ENCODE measurements around the gene MAGIX. TPM values are rescaled to one million over a fixed set of nuclear protein-coding genes. Genes with fewer than 3 reads are reported as not detected.
"Not testable (repeated sequence)": the region's sequence is repeated elsewhere in the genome, so short reads cannot be mapped to it uniquely, and the experiment has no call there.

Gene MAGIX
- total RNA-seq, 2 experiments from 2014 or later: 0.49 to 1.3 TPM

DNA sequence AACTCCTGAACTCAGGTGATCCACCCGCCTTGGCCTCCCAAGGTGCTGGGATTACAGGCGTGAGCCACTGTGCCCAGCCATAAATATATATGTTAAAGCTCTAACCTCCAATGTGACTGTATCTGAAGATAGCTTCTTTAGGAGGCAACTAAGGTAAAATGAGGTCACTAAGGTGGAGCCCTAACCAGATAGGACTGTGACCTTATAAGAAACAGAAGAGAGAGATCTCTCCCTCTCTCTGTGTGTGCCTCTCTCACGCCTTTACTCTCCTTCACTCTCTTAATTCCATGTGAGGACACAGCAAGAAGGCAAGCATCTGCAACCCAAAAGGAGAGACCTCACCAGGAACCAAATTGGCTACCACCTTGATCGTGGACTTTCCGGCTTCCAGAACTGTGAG lies 926 bp upstream of the MAGIX start:
- Mint-ChIP-seq H3K4me3 (no peak overlapping the region), H3K4me1 (peaks cover 17% of the 10 kb centered on the region), H3K27ac (no peak overlapping the region), H3K36me3 (ENCODE audit: low read depth) (no peaks in the 10 kb centered on the region), H3K27me3 (no peaks in the 10 kb centered on the region), H3K9me3 (ENCODE audit: low read depth) (no peaks in the 10 kb centered on the region)
- CTCF ChIA-PET: no interaction called here
- intact Hi-C loops (cut with DNase I, micrococcal nuclease): loop anchor here in 1 of 2 experiments (10.0 kb wide), 1 partner anchor 57 kb away; no protein-coding TSS in a partner anchor
- DNase-seq: no peak
- POLR2A ChIA-PET: no interaction called here
- no peak for ATAC-seq

DNA sequence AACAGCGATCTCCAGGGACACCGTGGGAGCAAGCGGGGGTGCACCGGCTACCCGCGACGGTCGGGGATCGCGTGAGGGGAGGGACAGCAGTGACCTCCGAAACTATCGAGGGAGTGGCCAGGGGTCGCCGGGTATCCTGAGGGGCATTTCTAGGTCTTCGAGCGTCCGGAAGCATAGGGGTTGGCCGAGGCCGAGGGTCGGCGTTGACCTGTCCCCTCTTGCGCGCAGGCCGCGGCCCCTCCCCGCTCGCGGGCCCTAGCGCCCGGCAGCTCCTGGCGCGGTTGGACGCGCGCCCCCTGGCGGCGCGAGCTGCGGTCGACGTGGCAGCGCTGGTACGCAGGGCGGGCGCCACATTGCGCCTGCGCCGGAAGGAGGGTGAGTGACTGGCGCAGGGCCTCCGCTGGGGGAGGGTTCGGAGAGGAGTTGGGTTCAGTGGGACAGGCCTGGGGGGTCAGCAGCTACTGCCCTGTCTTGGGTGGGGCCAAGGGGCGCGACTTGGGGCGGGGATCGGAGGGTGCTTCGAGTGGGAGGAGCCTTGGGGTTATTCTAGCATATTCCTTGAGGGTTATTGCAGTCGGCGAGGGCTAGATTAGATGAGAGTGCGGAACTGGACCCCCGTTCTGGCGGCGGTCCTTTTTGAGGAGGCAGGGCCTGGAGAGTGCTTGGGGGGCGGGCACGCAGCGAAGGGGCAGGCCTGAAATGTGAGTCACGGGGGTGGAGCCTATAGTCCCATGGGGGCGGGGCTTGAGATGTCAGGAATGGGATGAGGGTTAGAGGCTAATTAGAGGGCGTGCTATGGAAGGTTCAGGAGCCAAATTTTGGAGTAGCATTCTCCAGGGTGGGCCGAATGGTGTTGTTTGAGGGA lies 1.2 kb downstream of the MAGIX start:
- H3K9me3 Mint-ChIP-seq (ENCODE audit: low read depth): no peaks in the 10 kb centered on the region
- H3K36me3 Mint-ChIP-seq (ENCODE audit: low read depth): no peaks in the 10 kb centered on the region
- DNase-seq: peak; percentile 88
- intact Hi-C loops (cut with DNase I, micrococcal nuclease): loop anchor here (1.0 to 10.0 kb wide), 4 partner anchors 7 to 62 kb away; partner anchors contain the start of gene GPKOW (in 1 of the 2)
- peaks cover 27% of the 10 kb centered on the region for H3K4me1 Mint-ChIP-seq
- ChIA-PET CTCF (interaction anchor here (2.0 kb wide), 1 partner anchor 29 kb away, joined by 7 read pairs; no protein-coding TSS in a partner anchor), POLR2A (no interaction called here)
- peak overlapping the region; percentile 96 for H3K27ac Mint-ChIP-seq
- H3K4me3 Mint-ChIP-seq: peak overlapping the region; percentile 77
- peak; percentile 60 for ATAC-seq
- H3K27me3 Mint-ChIP-seq: no peaks in the 10 kb centered on the region

DNA sequence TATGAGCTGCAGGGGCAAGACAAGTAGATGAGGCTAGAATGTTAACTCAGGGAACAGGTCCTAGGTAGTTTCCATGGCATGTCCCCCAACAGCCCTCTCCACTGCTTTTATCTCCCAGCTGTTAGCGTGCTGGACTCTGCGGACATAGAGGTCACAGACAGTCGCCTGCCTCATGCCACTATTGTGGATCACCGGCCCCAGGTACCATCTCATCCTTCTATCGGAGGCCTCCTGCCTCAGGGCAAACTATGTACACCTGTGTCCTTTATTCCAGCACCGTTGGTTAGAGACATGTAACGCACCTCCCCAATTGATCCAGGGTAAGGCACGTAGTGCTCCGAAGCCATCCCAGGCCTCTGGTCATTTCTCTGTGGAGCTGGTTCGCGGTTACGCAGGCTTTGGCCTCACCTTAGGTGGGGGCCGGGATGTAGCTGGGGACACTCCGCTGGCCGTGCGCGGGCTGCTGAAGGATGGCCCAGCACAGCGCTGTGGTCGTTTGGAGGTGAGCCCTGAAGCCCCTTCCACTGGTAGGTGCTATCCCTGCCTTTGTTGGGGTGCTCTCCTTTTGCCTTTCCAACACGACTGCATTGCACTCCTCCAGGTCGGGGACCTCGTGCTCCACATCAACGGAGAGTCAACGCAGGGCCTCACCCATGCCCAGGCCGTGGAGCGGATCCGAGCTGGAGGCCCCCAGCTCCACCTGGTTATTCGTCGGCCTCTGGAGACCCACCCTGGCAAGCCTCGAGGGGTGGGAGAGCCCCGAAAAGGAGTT lies 2.2 kb downstream of the MAGIX start:
- Mint-ChIP-seq H3K27me3 (no peaks in the 10 kb centered on the region), H3K27ac (peak overlapping the region; percentile 96), H3K4me1 (peaks cover 32% of the 10 kb centered on the region), H3K9me3 (ENCODE audit: low read depth) (no peaks in the 10 kb centered on the region), H3K4me3 (peak overlapping the region; percentile 77), H3K36me3 (ENCODE audit: low read depth) (no peaks in the 10 kb centered on the region)
- POLR2A ChIA-PET: no interaction called here
- ATAC-seq: no peak
- intact Hi-C loops (cut with DNase I, micrococcal nuclease): loop anchor here (1.0 to 10.0 kb wide), 3 partner anchors 8 to 60 kb away; partner anchors contain the start of gene GPKOW (in 1 of the 2)
- no peak for DNase-seq
- CTCF ChIA-PET: interaction anchor here (0.6 to 2.0 kb wide), 2 partner anchors 28 to 470 kb away, joined by 3 to 7 read pairs; no protein-coding TSS in a partner anchor

DNA sequence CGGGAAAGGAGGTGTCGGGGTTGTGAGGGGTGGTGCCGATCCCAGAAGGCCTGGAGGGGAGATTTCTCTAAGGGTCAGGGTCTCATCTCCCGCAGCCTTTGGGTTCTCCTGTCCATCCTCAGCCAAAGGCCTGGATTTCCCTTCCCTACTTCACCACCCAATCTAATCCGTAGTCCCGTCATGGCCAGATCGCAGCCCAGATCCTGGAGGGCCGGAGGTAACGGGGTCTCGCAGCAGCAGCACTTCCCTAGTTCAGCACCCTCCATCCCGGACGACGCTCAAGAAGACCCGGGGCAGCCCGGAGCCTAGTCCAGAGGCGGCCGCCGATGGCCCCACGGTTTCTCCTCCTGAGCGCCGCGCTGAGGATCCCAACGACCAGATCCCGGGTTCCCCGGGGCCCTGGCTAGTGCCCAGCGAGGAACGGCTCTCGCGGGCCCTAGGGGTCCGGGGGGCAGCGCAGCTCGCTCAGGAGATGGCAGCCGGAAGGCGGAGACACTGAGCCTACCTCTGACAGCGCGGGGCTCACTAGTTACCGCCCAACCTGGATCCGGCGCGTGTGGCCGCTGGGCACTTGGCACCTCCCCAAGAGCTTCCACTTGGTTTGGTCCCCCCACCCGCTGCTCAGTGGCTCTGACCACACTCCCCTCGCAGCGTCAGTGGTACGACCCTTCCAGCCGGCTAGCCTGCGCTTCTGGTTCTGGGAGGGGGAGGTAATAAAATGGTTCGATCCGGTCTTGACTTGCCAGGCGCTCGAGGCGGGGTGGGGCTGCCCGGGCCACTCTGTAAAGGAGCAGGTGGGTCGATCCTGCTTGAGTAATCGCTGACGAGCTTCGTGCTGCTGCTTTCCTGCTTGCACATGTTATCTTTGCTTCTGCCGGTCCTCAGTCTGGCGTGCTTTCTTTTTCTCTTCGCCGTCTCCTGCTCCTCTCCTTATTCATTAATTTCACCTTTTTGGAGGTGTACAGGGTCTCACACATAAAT lies 3.6 kb downstream of the MAGIX start:
- POLR2A ChIA-PET: no interaction called here
- Mint-ChIP-seq H3K4me1 (peaks cover 32% of the 10 kb centered on the region), H3K9me3 (ENCODE audit: low read depth) (no peaks in the 10 kb centered on the region), H3K36me3 (ENCODE audit: low read depth) (no peaks in the 10 kb centered on the region), H3K27me3 (no peaks in the 10 kb centered on the region), H3K4me3 (peak overlapping the region; percentile 81), H3K27ac (peak overlapping the region; percentile 92)
- ATAC-seq (peak; percentile 65), DNase-seq (peak; percentile 85)
- intact Hi-C loops (cut with DNase I, micrococcal nuclease): loop anchor here (1.0 to 10.0 kb wide), 4 partner anchors 44 to 470 kb away; partner anchors contain the start of genes GPKOW (in 1 of the 2), GRIPAP1 (in 1 of the 2) and SUV39H1 (in 1 of the 2)
- CTCF ChIA-PET: interaction anchor here (0.6 to 1.7 kb wide), 4 partner anchors 10 to 164 kb away, joined by 3 to 8 read pairs (median 4); partner anchors contain the start of gene GRIPAP1

DNA sequence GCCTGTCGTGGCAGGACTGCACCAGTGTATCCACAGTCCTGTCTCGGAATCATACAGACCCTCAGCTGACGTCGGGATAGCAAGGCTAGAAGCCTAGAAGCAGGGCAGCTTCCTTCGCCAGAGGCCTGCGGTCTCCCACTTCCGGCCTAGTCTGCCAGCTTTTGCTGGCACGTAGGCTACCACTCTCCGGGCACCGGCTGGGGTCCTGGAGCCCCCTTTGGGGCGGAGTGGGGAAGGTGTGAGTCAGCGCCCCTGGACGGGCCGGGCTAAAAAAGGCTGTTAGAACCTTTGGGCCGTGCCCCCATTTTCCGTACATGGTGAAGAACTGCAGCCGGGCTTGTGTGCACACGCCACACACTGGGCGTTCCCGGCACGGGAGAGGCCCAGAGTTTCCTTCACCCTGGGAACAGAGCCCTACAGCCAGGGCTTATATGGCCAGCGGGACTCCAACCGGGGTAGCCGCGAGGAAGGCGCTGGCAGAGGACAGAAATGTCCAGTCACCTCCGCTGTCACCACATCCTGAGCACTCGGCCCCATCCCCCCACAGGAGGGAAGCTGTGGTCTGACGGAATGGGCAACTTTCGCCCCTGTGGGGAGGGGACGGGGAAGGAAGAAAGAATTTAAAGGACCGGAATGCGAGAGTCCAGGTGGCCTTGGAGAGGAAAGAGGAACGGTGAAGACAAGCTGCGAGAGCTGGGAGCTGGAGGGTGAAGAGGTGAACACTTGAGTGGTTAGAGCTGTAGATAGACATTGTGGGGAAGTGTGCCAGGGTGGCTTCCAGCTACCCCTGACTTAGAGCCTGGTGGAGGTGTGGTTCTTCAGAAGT lies 4.6 kb downstream of the MAGIX start:
- peak overlapping the region; percentile 81 for H3K4me3 Mint-ChIP-seq
- no peaks in the 10 kb centered on the region for H3K36me3 Mint-ChIP-seq (ENCODE audit: low read depth)
- CTCF ChIA-PET: interaction anchor here (1.4 to 1.7 kb wide), 2 partner anchors 26 to 165 kb away, joined by 4 to 8 read pairs; partner anchors contain the start of gene GRIPAP1
- ATAC-seq: peak; percentile 19
- peaks cover 32% of the 10 kb centered on the region for H3K4me1 Mint-ChIP-seq
- peak; percentile 82 for DNase-seq
- H3K9me3 Mint-ChIP-seq (ENCODE audit: low read depth): no peaks in the 10 kb centered on the region
- H3K27me3 Mint-ChIP-seq: no peaks in the 10 kb centered on the region
- peak overlapping the region; percentile 92 for H3K27ac Mint-ChIP-seq
- POLR2A ChIA-PET: interaction anchor here (0.6 to 0.8 kb wide), 2 partner anchors 16 to 111 kb away, joined by 3 read pairs; no protein-coding TSS in a partner anchor
- intact Hi-C loops (cut with DNase I, micrococcal nuclease): loop anchor here (1.0 to 10.0 kb wide), 4 partner anchors 45 to 471 kb away; partner anchors contain the start of genes GPKOW (in 1 of the 2), GRIPAP1 (in 1 of the 2) and SUV39H1 (in 1 of the 2)

DNA sequence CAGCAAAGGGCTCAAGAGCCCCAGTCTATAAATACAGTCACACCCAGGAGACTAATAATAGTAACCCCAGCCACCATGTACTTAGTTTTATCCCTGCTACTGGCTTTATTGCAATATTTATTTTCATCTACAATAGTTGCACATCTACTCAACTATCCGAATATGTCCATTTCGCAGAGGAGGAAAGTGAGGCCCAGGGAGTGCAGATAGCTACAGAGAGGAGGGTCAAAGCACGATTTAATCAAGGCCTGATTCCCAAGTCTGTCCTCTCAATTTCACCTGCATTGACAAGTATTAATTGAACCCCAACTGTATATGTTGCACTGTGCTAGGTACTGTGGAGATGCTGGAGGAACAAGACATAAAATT lies 5.2 kb downstream of the MAGIX start:
- ChIA-PET CTCF (interaction anchor here (0.8 to 1.7 kb wide), 2 partner anchors 13 to 25 kb away, joined by 4 to 8 read pairs; no protein-coding TSS in a partner anchor), POLR2A (interaction anchor here (0.6 to 0.8 kb wide), 2 partner anchors 15 to 110 kb away, joined by 3 read pairs; no protein-coding TSS in a partner anchor)
- no peak for DNase-seq
- Mint-ChIP-seq H3K27ac (peak overlapping the region; percentile 92), H3K9me3 (ENCODE audit: low read depth) (no peaks in the 10 kb centered on the region), H3K36me3 (ENCODE audit: low read depth) (peaks cover 2% of the 10 kb centered on the region), H3K4me1 (peaks cover 34% of the 10 kb centered on the region), H3K27me3 (no peaks in the 10 kb centered on the region), H3K4me3 (peak overlapping the region; percentile 81)
- intact Hi-C loops (cut with DNase I, micrococcal nuclease): loop anchor here (2.0 to 10.0 kb wide), 3 partner anchors 45 to 165 kb away; partner anchors contain the start of genes GPKOW (in 1 of the 2) and GRIPAP1 (in 1 of the 2)
- ATAC-seq: no peak

DNA sequence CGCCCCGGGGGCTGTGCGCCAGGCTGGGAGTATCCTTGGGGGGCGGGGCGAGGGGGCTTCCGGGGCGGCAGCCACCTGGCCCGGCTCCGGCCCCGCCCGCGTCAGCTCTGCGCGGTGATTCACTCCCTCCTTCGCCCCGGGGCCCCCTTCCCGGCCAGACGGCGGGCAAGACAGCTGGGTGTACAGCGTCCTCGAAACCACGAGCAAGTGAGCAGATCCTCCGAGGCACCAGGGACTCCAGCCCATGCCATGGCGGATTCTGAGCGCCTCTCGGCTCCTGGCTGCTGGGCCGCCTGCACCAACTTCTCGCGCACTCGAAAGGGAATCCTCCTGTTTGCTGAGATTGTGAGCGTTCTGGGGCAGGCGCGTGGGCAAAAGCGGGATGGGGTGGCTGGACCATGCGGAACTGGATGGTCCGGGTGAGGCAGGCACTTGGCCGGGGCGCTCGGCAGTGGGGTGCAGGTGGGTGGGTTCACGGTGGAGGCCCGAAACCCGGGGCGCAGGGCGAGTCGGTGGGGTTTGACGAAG lies 9.3 kb downstream of the MAGIX start, which contains the start of gene PLP2:
Gene PLP2 (plus strand): TSS at position 147 of the 528 bp plus-strand sequence. CDS start 103 bp downstream, at position 250.
- DNase-seq: peak; percentile 88
- ChIA-PET POLR2A (interaction anchor here (0.6 to 1.0 kb wide), 4 partner anchors 13 to 19 kb away, joined by 3 to 6 read pairs (median 4); no protein-coding TSS in a partner anchor), CTCF (interaction anchor here (0.7 to 0.9 kb wide), 4 partner anchors 12 to 495 kb away, joined by 3 to 5 read pairs (median 4); no protein-coding TSS in a partner anchor)
- no peaks in the 10 kb centered on the region for H3K9me3 Mint-ChIP-seq (ENCODE audit: low read depth)
- H3K27me3 Mint-ChIP-seq: no peaks in the 10 kb centered on the region
- peak within 1 kb of the TSS; percentile 93 for H3K27ac Mint-ChIP-seq
- H3K4me3 Mint-ChIP-seq: peak within 1 kb of the TSS; percentile 88
- H3K4me1 Mint-ChIP-seq: peaks cover 31% of the 10 kb centered on the region
- peak; percentile 65 for ATAC-seq
- intact Hi-C loops (cut with DNase I, micrococcal nuclease): loop anchor here in 1 of 2 experiments (1.0 to 10.0 kb wide), 5 partner anchors 12 to 597 kb away; partner anchors contain the start of genes PIM2, PPP1R3F and RBM3
- H3K36me3 Mint-ChIP-seq (ENCODE audit: low read depth): peaks cover 33% of the 10 kb centered on the region

DNA sequence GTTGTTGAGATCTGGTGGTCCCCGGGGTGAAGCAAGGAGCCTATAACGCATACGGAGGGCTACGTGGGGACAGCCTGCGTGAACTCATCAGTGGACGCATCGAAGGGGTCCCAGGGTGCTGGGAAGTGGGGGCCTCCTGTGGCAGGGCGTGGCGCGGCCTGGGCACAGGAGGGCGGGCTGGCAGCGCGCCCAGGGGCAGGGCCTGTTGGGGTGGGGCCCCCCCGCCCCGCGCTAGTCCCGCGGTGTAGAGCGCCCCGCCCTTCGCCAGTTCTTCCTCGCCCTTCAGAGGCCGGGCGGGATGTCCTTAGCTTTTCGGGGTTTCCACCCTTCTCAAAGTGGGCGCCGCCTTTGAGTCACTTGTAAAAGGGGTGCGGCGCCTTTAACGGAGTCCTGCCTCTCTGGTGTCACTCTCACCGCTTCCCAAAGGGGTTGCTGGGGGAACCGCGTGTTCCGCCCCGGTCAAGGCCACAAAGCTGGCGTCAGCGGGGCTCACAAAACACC lies 9.8 kb downstream of the MAGIX start:
- CTCF ChIA-PET: interaction anchor here (0.7 to 0.8 kb wide), 3 partner anchors 12 to 495 kb away, joined by 3 to 5 read pairs (median 3); no protein-coding TSS in a partner anchor
- Mint-ChIP-seq H3K9me3 (ENCODE audit: low read depth) (no peaks in the 10 kb centered on the region), H3K36me3 (ENCODE audit: low read depth) (peaks cover 34% of the 10 kb centered on the region), H3K27me3 (no peaks in the 10 kb centered on the region), H3K4me1 (peaks cover 31% of the 10 kb centered on the region), H3K4me3 (peak overlapping the region; percentile 88), H3K27ac (peak overlapping the region; percentile 93)
- ATAC-seq: peak; percentile 78
- intact Hi-C loops (cut with DNase I, micrococcal nuclease): loop anchor here in 1 of 2 experiments (1.0 to 10.0 kb wide), 4 partner anchors 12 to 598 kb away; partner anchors contain the start of genes PIM2, PPP1R3F and RBM3
- peak; percentile 85 for DNase-seq
- POLR2A ChIA-PET: interaction anchor here (1.0 kb wide), 2 partner anchors 12 to 18 kb away, joined by 3 to 4 read pairs; no protein-coding TSS in a partner anchor

DNA sequence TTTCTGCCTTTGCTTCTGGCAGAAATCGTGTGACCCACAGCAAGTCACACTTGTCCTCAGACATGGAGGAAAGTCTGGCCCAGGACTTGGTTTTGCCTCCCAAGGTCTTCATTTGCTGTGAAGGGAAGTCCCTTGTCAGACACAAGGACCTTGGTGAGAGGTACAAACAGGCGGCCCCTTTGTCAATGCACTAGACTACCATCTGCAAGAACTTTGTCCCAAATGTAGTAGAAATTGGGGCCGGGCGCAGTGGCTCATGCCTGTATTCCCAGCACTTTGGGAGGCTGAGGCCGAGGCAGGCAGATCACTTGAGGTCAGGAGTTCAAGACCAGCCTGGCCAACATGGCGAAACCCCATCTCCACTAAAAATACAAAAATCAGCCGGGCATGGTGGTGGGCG lies 11.0 kb downstream of the MAGIX start:
- Mint-ChIP-seq H3K4me1 (peaks cover 23% of the 10 kb centered on the region), H3K4me3 (peak overlapping the region; percentile 88), H3K36me3 (ENCODE audit: low read depth) (peaks cover 38% of the 10 kb centered on the region)
- H3K27ac Mint-ChIP-seq; POLR2A ChIA-PET; DNase-seq; H3K9me3 Mint-ChIP-seq (ENCODE audit: low read depth); ATAC-seq; H3K27me3 Mint-ChIP-seq: not testable (repeated sequence)
- intact Hi-C loops (cut with DNase I, micrococcal nuclease): loop anchor here in 1 of 2 experiments (5.0 to 10.0 kb wide), 2 partner anchors 256 to 599 kb away; partner anchors contain the start of genes PIM2 and RBM3
- CTCF ChIA-PET: interaction anchor here (0.8 kb wide), 1 partner anchor 11 kb away, joined by 3 read pairs; no protein-coding TSS in a partner anchor
